Measurements from ENCODE around the gene TBX2. TPM values are rescaled to one million over a fixed set of nuclear protein-coding genes. Genes with fewer than 3 reads are reported as not detected.
A peak's percentile ranks its signal among the peaks of the same experiment; 100 is the strongest.

TBX2 gene
- total RNA-seq, 1 experiment from 2014 or later = not detected

DNA sequence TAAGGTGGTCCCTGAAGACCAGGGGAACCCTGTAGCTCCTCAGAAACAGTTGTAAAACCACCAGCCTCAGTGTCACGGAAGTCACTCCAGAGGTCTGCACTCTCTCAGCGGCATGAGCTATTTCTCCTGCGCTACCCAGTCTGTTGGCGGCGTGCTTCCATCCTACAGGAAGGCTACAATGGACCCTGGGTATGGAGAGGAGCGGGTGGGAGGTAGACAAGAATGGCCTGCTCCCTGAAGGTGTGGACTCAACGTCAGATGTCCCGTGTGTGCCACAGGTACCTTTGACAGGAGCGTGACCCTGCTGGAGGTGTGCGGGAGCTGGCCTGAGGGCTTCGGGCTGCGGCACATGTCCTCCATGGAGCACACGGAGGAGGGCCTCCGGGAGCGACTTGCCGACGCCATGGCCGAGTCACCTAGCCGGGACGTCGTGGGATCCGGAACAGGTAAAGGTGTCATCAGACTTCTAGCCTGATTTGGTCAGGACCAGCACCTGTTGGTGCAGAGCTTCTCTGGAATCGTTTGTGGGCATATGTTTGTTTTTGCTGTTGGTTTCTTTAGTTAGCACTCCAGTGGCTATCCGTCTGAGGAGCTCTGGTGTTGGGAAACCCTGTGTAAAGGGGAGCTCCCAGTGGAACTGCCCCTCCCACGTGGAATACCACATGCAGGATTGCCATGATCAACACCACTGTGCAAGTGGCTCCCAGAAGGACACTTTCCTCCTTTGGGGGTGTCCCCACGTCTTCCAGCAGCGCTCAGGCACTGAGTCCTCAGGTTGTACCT lies 31.4 kb upstream of the TBX2 start:
- H4K5ac ChIP-seq (ENCODE audit: insufficient read length, low read depth, low read length) = no peak overlapping the region
- Mint-ChIP-seq H3K4me1 (peaks cover 14 to 23% of the 10 kb centered on the region in 2 experiments), H3K4me3 (no peak overlapping the region), H3K27ac (no peak overlapping the region), H3K9me3 (no peaks in the 10 kb centered on the region), H3K27me3 (ENCODE audit: low read depth) (no peaks in the 10 kb centered on the region), H3K36me3 (ENCODE audit: insufficient read depth in 1 of 3, low read depth in 3 of 3) (no peaks in the 10 kb centered on the region)
- H3K4me2 ChIP-seq (ENCODE audit: insufficient read depth, insufficient read length, low read length) = no peak overlapping the region
- WGBS (ENCODE audit: extremely low coverage, insufficient read length, low lambda C conversion rate) = no CpG with 5 or more reads among the region's 27 CpGs
- H2BK12ac ChIP-seq (ENCODE audit: insufficient read length, low read depth, low read length) = no peak overlapping the region
- H3K79me2 ChIP-seq (ENCODE audit: insufficient read depth, low read length) = no peaks in the 10 kb centered on the region
- no peaks in the 10 kb centered on the region for H3K79me1 ChIP-seq (ENCODE audit: insufficient read depth, low read depth, low read length, poor library complexity, severe bottlenecking)
- H2BK20ac ChIP-seq (ENCODE audit: low read depth, low read length, poor library complexity, severe bottlenecking) = no peak overlapping the region
- no peak overlapping the region for H4K8ac ChIP-seq (replicated peaks; ENCODE audit: insufficient read length, low read depth, low read length)
- no peak overlapping the region for H3K9ac ChIP-seq (ENCODE audit: extremely low read depth, insufficient read length, low read length)
- DNase-seq = no peak
- H3T11ph ChIP-seq (ENCODE audit: low read length) = no peak overlapping the region
- H3K27ac ChIP-seq (ENCODE audit: insufficient read length, low read depth, low read length) = no peak overlapping the region
- H2AFZ ChIP-seq (ENCODE audit: low read length) = no peak overlapping the region
- no peak overlapping the region for H3K4ac ChIP-seq (ENCODE audit: low read depth, low read length)
- peak overlapping the region; percentile 46; the same call in 1 of the 2 replicates for H3K14ac ChIP-seq (ENCODE audit: insufficient read depth, low read length)
- H3K4me1 ChIP-seq (ENCODE audit: insufficient read depth, low read length) = no peaks in the 10 kb centered on the region
- H2BK5ac ChIP-seq (ENCODE audit: insufficient read length, low read length) = no peak overlapping the region
- H4K91ac ChIP-seq (ENCODE audit: insufficient read length, low read depth, low read length) = no peak overlapping the region
- TF ChIP-seq, protein P1, sequence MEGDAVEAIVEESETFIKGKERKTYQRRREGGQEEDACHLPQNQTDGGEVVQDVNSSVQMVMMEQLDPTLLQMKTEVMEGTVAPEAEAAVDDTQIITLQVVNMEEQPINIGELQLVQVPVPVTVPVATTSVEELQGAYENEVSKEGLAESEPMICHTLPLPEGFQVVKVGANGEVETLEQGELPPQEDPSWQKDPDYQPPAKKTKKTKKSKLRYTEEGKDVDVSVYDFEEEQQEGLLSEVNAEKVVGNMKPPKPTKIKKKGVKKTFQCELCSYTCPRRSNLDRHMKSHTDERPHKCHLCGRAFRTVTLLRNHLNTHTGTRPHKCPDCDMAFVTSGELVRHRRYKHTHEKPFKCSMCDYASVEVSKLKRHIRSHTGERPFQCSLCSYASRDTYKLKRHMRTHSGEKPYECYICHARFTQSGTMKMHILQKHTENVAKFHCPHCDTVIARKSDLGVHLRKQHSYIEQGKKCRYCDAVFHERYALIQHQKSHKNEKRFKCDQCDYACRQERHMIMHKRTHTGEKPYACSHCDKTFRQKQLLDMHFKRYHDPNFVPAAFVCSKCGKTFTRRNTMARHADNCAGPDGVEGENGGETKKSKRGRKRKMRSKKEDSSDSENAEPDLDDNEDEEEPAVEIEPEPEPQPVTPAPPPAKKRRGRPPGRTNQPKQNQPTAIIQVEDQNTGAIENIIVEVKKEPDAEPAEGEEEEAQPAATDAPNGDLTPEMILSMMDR (conservative IDR thresholded peaks at IDR 0.05) = no peak
- H3K27me3 ChIP-seq (ENCODE audit: insufficient read depth, low read length) = no peaks in the 10 kb centered on the region
- H2BK120ac ChIP-seq (ENCODE audit: low read depth, low read length, poor library complexity, severe bottlenecking) = no peak overlapping the region
- no peak overlapping the region for H2AK5ac ChIP-seq (ENCODE audit: insufficient read length, low read length)
- H3K9me3 ChIP-seq (ENCODE audit: control insufficient read depth, low read depth, low read length) = no peaks in the 10 kb centered on the region
- no peak overlapping the region for H2BK15ac ChIP-seq (ENCODE audit: low read depth, low read length)
- no peak overlapping the region for H3K56ac ChIP-seq (ENCODE audit: insufficient read length, low read depth, low read length)
- no peaks in the 10 kb centered on the region for H3K23me2 ChIP-seq (ENCODE audit: insufficient read length, low read depth, low read length, poor library complexity, severe bottlenecking)
- no peak overlapping the region for H3K18ac ChIP-seq (ENCODE audit: insufficient read length, low read depth, low read length)
- H4K20me1 ChIP-seq (ENCODE audit: control insufficient read depth, insufficient read depth, insufficient read length) = no peaks in the 10 kb centered on the region
- H3K23ac ChIP-seq (ENCODE audit: insufficient read length, low read depth, low read length) = no peak overlapping the region

Data from H9 (cell line).